Neural progenitor cell (in vitro differentiated cells): ENCODE results near the gene DNAJB5. TPM values are rescaled to one million over a fixed set of nuclear protein-coding genes. Genes with fewer than 3 reads are reported as not detected.
A peak's percentile ranks its signal among the peaks of the same experiment; 100 is the strongest.

Experiments used
- DNase-seq: peaks from one replicate; pipeline ENCODE4 v3.0.0-alpha.2; 2016; ENCODE audit warnings: low spot score
- H2AFZ ChIP-seq: fragments of 200-600 bp; sonication (generic); replicated peaks from 2 replicates; pipeline ENCODE4 v1.6.1; 2016; ENCODE audit warnings: antibody characterized with exemption
- H3F3A ChIP-seq: fragments of 200-600 bp; sonication (generic); 2 replicates; pipeline ENCODE4 v1.6.1; 2016; ENCODE audit warnings: antibody characterized with exemption, low read depth
- H3K27ac ChIP-seq: fragments of 200-600 bp; sonication (generic); 2 replicates; pipeline ENCODE4 v1.5.1; 2016; ENCODE audit warnings: mild to moderate bottlenecking
- H3K27me3 ChIP-seq: fragments of 200-600 bp; sonication (generic); 2 replicates; pipeline ENCODE4 v1.6.1; 2016; ENCODE audit warnings: mild to moderate bottlenecking, moderate library complexity
- H3K36me3 ChIP-seq: fragments of 200-600 bp; sonication (generic); 2 replicates; pipeline ENCODE4 v1.5.1; 2016
- H3K4me1 ChIP-seq: fragments of 200-600 bp; sonication (generic); 2 replicates; pipeline ENCODE4 v1.6.1; 2016; ENCODE audit warnings: mixed run types
- H3K4me2 ChIP-seq: fragments of 200-600 bp; sonication (generic); 2 replicates; pipeline ENCODE4 v1.6.1; 2016
- H3K4me3 ChIP-seq: fragments of 200-600 bp; sonication (generic); 2 replicates; pipeline ENCODE4 v1.5.1; 2016
- H3K79me2 ChIP-seq: fragments of 200-600 bp; sonication (generic); 2 replicates; pipeline ENCODE4 v1.6.1; 2016; ENCODE audit warnings: low read depth
- H3K9ac ChIP-seq: fragments of 200-600 bp; sonication (generic); 2 replicates; pipeline ENCODE4 v1.6.1; 2016
- H3K9me3 ChIP-seq: fragments of 200-600 bp; sonication (generic); 2 replicates; pipeline ENCODE4 v1.5.1; 2016; ENCODE audit warnings: low read depth
- H4K20me1 ChIP-seq: fragments of 200-600 bp; sonication (generic); 2 replicates; pipeline ENCODE4 v1.6.1; 2016; ENCODE audit warnings: low read depth
- H3K27ac Mint-ChIP-seq: 3 replicates; pipeline ENCODE4 v1.8.0; 2021; ENCODE audit warnings: mixed read lengths
- H3K27me3 Mint-ChIP-seq: 2 replicates; pipeline ENCODE4 v1.8.0; 2022; ENCODE audit warnings: low read depth, mild to moderate bottlenecking, inconsistent platforms, moderate library complexity, mixed read lengths; ENCODE audit not compliant: insufficient read depth
- H3K36me3 Mint-ChIP-seq: 3 replicates; pipeline ENCODE4 v1.8.0; 2021; ENCODE audit warnings: mixed read lengths
- H3K4me1 Mint-ChIP-seq: 3 replicates; pipeline ENCODE4 v1.8.0; 2021; ENCODE audit warnings: mixed read lengths
- H3K4me3 Mint-ChIP-seq: 3 replicates; pipeline ENCODE4 v1.8.0; 2021; ENCODE audit warnings: mild to moderate bottlenecking, moderate library complexity, mixed read lengths
- H3K9me3 Mint-ChIP-seq: 3 replicates; pipeline ENCODE4 v1.8.0; 2020; ENCODE audit warnings: mixed read lengths
- EZH2 ChIP-seq: fragments of 200-600 bp; sonication (generic); IDR thresholded peaks from 2 replicates; pipeline ENCODE4 v1.6.1; 2017; ENCODE audit warnings: antibody characterized with exemption, mild to moderate bottlenecking, moderate library complexity
- EZH2phosphoT487 ChIP-seq: fragments of 200-600 bp; sonication (generic); IDR thresholded peaks from 2 replicates; pipeline ENCODE4 v1.6.1; 2017; ENCODE audit warnings: antibody characterized with exemption
- total RNA-seq: library from RNA; depleted of rRNA; stranded (reverse); fragments of >200 nt; gene quantifications from 2 replicates; pipeline ENCODE4 v1.2.3, GENCODE V29; 2015; ENCODE audit warnings: low replicate concordance
- TF ChIP-seq, protein P1 (sequence below): fragments of 200-600 bp; sonication (generic); IDR thresholded peaks from 2 replicates; pipeline ENCODE4 v1.5.1; 2017; ENCODE audit warnings: antibody characterized with exemption, mild to moderate bottlenecking

Gene DNAJB5
- total RNA-seq, 1 donor from 2014 or later, result 17.4 TPM

DNA sequence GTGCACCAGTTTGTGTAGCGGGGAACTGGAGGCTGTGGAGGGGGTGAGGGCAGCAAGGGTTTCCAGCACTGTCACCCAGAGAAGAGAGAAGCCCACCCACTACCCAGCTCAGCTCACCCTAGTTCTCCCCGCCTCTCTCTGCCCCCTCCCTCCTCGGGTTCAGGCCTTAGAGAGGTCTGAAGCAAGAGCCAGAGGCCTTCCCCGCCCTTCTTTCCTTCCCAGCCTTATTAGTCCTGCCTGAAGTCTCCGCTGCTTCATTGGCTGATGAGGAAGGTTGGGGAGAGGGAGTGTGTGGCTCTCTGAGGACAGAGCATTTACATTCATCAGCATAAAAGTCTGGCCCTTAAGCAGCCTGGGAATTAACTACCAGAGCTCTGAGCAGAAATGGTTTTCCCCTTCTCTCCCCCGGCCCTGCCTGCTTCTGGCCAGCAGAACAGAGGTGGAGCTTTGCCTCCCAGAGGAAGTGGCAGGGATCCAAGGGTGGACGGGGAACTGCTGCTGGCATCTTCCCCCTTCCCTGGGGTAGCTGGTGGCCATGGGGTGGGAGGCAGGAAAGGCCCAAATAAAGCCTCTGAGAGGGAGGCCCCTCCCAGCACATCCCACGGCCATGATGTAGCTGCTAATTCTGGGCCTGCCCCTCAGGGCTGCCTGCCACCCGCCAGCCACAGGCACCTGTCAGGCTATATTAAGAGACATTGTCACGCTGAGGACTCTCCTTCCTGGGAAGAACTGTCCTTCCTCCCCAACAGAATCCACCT, 4.1 kb downstream of the DNAJB5 start:
- H3K79me2 ChIP-seq, result no peaks in the 10 kb centered on the region
- peaks cover 15% of the 10 kb centered on the region for H3K4me1 ChIP-seq
- no peaks in the 10 kb centered on the region for H3K27me3 ChIP-seq
- peaks cover 43% of the 10 kb centered on the region for H3K4me1 Mint-ChIP-seq
- DNase-seq, result no peak
- no peak overlapping the region for H3K9ac ChIP-seq
- H3K9me3 ChIP-seq, result no peaks in the 10 kb centered on the region
- no peak overlapping the region for H3K4me3 Mint-ChIP-seq
- H2AFZ ChIP-seq, result no peak overlapping the region
- H3K27me3 Mint-ChIP-seq, result peaks cover 7% of the 10 kb centered on the region
- no peak overlapping the region for H3K27ac ChIP-seq
- no peaks in the 10 kb centered on the region for H3K9me3 Mint-ChIP-seq
- TF ChIP-seq, protein P1, sequence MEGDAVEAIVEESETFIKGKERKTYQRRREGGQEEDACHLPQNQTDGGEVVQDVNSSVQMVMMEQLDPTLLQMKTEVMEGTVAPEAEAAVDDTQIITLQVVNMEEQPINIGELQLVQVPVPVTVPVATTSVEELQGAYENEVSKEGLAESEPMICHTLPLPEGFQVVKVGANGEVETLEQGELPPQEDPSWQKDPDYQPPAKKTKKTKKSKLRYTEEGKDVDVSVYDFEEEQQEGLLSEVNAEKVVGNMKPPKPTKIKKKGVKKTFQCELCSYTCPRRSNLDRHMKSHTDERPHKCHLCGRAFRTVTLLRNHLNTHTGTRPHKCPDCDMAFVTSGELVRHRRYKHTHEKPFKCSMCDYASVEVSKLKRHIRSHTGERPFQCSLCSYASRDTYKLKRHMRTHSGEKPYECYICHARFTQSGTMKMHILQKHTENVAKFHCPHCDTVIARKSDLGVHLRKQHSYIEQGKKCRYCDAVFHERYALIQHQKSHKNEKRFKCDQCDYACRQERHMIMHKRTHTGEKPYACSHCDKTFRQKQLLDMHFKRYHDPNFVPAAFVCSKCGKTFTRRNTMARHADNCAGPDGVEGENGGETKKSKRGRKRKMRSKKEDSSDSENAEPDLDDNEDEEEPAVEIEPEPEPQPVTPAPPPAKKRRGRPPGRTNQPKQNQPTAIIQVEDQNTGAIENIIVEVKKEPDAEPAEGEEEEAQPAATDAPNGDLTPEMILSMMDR, result no peak
- no peak for TF ChIP-seq EZH2
- no peak for TF ChIP-seq EZH2phosphoT487
- H3K4me2 ChIP-seq, result no peak overlapping the region
- peaks cover 23% of the 10 kb centered on the region for H3K36me3 Mint-ChIP-seq
- H4K20me1 ChIP-seq, result no peaks in the 10 kb centered on the region
- peak overlapping the region; percentile 59 for H3K27ac Mint-ChIP-seq
- no peak overlapping the region for H3K4me3 ChIP-seq
- no peaks in the 10 kb centered on the region for H3K36me3 ChIP-seq
- H3F3A ChIP-seq, result peaks cover 17% of the 10 kb centered on the region

DNA sequence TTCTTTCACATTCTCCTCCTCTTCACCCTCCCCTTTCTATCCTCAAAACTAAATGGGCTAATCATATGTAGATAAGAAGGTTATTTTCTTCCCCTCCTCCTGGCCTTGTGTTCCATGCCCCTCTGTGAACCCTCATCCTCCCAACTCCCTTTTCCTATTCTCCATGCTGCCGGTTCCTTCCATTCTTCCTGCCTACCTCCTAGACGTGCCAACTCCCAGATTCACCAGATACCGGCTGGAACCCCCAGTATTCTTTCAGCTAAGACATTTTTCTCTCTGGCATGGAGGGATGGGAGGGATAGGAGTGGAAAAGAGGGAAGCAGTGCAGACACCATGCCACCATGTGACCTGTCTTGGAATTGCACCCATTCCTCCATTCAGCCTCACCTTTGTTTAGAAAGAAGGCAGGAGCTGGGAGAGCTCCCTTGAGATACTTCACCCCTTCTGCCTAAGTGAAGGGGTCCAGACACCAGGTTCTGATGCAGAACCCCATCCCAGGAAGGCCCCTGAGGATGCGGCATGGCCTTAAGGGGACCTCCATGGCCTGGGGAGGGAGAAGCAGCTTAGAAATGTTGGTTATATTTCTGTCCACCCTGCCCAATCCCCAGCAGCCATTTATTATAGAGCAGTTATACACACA, 4.8 kb downstream of the DNAJB5 start:
- H4K20me1 ChIP-seq, result no peaks in the 10 kb centered on the region
- no peaks in the 10 kb centered on the region for H3K79me2 ChIP-seq
- H3K9me3 Mint-ChIP-seq, result no peaks in the 10 kb centered on the region
- H3K4me1 Mint-ChIP-seq, result peaks cover 37% of the 10 kb centered on the region
- peaks cover 13% of the 10 kb centered on the region for H3F3A ChIP-seq
- peak overlapping the region; percentile 6 for H3K4me3 Mint-ChIP-seq
- peak; percentile 66 for DNase-seq
- H3K4me2 ChIP-seq, result no peak overlapping the region
- H3K4me3 ChIP-seq, result no peak overlapping the region
- H3K27ac Mint-ChIP-seq, result peak overlapping the region; percentile 59
- peaks cover 23% of the 10 kb centered on the region for H3K36me3 Mint-ChIP-seq
- H3K27me3 ChIP-seq, result no peaks in the 10 kb centered on the region
- H3K9me3 ChIP-seq, result no peaks in the 10 kb centered on the region
- H3K4me1 ChIP-seq, result peaks cover 15% of the 10 kb centered on the region
- H3K27me3 Mint-ChIP-seq, result peaks cover 7% of the 10 kb centered on the region
- TF ChIP-seq EZH2phosphoT487, result no peak
- TF ChIP-seq, protein P1, result peak; percentile 72
- H3K27ac ChIP-seq, result no peak overlapping the region
- H2AFZ ChIP-seq, result no peak overlapping the region
- no peak overlapping the region for H3K9ac ChIP-seq
- no peaks in the 10 kb centered on the region for H3K36me3 ChIP-seq

DNA sequence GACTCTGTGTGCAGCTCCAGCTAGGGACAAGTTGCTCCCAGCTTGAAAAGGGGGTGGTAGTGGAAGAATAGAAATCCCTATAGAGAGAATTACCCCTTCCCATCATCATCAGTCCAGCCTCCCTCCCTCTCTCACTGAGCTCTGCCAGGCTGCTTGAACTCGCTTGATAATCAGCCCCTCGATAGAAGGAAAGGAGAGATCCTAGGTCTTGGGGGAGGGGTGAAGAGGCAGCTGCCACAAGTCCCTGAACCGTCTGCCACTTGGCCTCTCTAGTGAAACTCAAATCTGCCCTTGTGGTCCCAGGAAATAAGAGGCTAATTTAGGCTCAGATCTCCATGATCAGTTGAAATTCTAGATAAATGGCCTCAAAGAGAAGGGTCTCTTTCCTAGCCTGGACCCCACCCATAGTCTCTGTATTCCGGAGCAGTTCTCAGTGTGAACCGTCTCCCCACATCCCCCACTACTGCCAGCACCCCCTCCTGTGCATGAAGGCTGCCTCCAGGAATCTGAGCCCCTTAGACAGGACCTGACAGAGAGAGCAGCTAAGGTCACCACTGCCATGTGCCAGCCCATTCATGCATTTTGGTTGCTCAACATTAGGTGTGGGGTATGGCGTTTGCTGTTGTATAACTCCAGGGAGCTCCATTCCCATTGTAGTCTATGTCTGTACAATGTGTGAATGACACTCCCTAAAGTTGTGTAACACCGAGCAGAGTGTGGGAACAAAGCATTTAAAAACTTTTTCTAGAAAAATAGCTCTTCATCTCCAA, 5.5 kb downstream of the DNAJB5 start:
- Histone ChIP-seq H3K4me3 (no peak overlapping the region), H2AFZ (no peak overlapping the region), H3F3A (peaks cover 13% of the 10 kb centered on the region), H4K20me1 (no peaks in the 10 kb centered on the region), H3K9ac (no peak overlapping the region), H3K79me2 (no peaks in the 10 kb centered on the region), H3K27me3 (no peaks in the 10 kb centered on the region), H3K4me2 (no peak overlapping the region), H3K4me1 (peaks cover 15% of the 10 kb centered on the region), H3K9me3 (no peaks in the 10 kb centered on the region), H3K36me3 (no peaks in the 10 kb centered on the region), H3K27ac (no peak overlapping the region)
- no peak overlapping the region for H3K4me3 Mint-ChIP-seq
- TF ChIP-seq EZH2, result no peak
- TF ChIP-seq EZH2phosphoT487, result no peak
- TF ChIP-seq, protein P1, result no peak
- peaks cover 36% of the 10 kb centered on the region for H3K4me1 Mint-ChIP-seq
- no peak for DNase-seq
- H3K27ac Mint-ChIP-seq, result no peak overlapping the region
- peaks cover 23% of the 10 kb centered on the region for H3K36me3 Mint-ChIP-seq
- H3K27me3 Mint-ChIP-seq, result peaks cover 7% of the 10 kb centered on the region
- H3K9me3 Mint-ChIP-seq, result no peaks in the 10 kb centered on the region
